Activated naive CD8-positive, alpha-beta T cell treated with anti-CD3 and anti-CD28 coated beads, Interleukin-2, amount 50 U/mL, for 16 hours (primary cell): ENCODE measurements around the gene MPRIP.

Source experiments
- DNase-seq: peaks from one replicate; pipeline ENCODE4 v3.0.0-alpha.2; 2020; ENCODE audit warnings: low read depth, low spot score

MPRIP gene

DNA sequence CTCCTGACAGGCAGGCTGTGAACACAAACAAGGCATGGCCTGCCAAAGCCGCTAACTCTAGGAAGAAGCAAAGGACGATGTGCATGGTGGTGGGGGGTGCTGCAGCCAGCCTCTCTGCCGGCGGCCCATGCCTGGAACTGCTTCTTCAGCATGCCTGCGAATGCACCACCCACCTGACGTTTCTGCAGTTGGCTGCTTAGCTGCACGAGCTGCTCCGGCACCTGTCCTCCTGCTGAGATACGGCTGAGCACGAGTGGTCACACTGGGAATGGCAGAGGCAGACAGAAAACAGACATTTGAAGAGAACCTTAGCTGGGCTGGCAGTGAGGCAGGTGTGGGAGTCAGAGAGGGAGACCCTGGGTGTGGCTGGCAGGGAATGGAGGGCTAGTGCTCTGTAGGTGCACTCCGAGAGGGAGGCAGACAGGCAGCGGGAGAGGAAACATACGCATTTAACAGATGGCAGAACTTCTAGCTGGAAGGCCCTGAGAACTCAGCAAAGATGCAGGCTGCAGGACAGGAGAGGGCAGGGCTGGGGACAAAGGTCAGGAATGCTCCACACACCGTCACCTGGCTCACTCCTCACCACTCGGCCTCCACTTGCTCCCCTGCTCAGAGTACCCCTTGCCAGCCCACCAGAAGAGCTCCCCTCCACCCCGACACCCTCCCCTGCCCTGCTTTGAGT is 189.5 kb downstream of the MPRIP start:
- no peak for DNase-seq

GRCh38 chr17:17232303-17232621 is 190.0 kb downstream of the MPRIP start:
- no peak for DNase-seq

GRCh38 chr17:17235212-17236174 is 193.2 kb downstream of the MPRIP start:
- DNase-seq = no peak

- no peak for DNase-seq
Measured at GRCh38 chr17:17236295-17237025, 194.2 kb downstream of the MPRIP start.

GRCh38 chr17:17237026-17237799 is 195.0 kb downstream of the MPRIP start, which contains the start of gene FLCN:
Gene FLCN (minus strand): TSS chr17:17237168. CDS start chr17:17228137, 9,031 bp downstream.
- peak; percentile 75 for DNase-seq

- DNase-seq = no peak
Measured at GRCh38 chr17:17239832-17240231, 197.6 kb downstream of the MPRIP start.

- no peak for DNase-seq
Measured at GRCh38 chr17:17241656-17242055, 199.4 kb downstream of the MPRIP start.

- DNase-seq = no peak
Measured at GRCh38 chr17:17242246-17242645, 200.0 kb downstream of the MPRIP start.
